ENCODE measurements around the gene TTLL5. TPM values are rescaled to one million over a fixed set of nuclear protein-coding genes. Genes with fewer than 3 reads are reported as not detected.

TTLL5 gene
- total RNA-seq, 4 donors from 2014 or later = 14.2 to 27.1 (median 21.2) TPM

DNA sequence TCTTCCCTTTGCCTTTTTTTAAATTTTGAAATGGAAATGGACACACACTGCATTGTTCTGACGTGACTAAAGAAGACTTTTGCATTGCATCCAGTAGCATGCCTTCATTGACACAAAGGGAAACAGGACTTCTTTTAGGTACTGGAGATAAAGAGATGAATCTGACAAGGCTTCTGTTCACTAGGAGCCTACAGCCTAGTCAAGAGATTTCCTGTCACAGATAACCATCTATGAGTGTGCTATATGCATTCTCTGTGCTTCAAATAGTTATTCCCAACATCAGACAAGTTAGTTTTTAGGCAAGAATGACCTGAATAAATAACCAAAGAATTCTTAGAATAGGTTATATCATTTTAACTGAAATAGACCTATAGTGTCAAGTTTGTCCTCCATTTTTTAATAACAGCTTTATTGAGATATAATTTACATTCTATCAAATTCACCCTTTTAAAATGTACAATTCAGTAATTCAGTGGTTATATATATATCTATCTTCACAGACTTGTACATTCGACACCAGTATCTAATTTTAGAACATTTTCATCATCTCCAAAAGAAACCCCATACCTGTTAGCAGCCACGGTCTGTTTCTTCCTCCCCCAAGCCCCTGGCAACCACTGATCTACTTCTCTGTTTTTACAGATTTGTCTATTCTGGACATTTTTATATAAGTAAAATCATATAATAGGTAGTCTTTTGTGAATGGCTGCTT lies 122.7 kb downstream of the TTLL5 start:
- TF ChIP-seq, protein P1, sequence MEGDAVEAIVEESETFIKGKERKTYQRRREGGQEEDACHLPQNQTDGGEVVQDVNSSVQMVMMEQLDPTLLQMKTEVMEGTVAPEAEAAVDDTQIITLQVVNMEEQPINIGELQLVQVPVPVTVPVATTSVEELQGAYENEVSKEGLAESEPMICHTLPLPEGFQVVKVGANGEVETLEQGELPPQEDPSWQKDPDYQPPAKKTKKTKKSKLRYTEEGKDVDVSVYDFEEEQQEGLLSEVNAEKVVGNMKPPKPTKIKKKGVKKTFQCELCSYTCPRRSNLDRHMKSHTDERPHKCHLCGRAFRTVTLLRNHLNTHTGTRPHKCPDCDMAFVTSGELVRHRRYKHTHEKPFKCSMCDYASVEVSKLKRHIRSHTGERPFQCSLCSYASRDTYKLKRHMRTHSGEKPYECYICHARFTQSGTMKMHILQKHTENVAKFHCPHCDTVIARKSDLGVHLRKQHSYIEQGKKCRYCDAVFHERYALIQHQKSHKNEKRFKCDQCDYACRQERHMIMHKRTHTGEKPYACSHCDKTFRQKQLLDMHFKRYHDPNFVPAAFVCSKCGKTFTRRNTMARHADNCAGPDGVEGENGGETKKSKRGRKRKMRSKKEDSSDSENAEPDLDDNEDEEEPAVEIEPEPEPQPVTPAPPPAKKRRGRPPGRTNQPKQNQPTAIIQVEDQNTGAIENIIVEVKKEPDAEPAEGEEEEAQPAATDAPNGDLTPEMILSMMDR (IDR thresholded peaks at IDR 0.05) = no peak
- no peak for TF ChIP-seq POLR2A (IDR thresholded peaks at IDR 0.05)
- Histone ChIP-seq H3K27me3 (no peaks in the 10 kb centered on the region), H3K27ac (no peak overlapping the region), H3K4me1 (no peaks in the 10 kb centered on the region), H3K36me3 (peaks cover 5 to 79% (median 5%) of the 10 kb centered on the region in 3 donors), H3K9me3 (no peaks in the 10 kb centered on the region), H3K4me3 (no peak overlapping the region)
- no peak for DNase-seq
- WGBS, 2 donors = 83% methylated on average over 3 of the region's 3 CpGs
- intact Hi-C loops (cut with DNase I) = no loop called here

DNA sequence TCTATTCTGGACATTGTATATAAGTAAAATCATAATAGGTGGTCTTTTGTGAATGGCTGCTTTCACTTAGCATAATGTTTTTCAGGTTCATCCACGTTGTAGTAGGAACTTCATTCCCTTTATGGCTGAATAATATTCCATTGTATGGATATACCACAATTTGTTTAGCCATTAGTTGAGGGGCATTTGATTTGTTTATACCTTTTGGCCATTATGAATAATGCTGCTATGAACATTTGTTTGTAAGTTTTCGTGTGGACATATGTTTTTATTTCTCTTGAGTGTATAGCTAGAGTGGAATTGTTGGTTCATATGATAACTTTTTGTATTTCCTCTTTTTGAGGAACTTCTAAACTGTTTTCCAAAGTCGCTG lies 123.3 kb downstream of the TTLL5 start:
- intact Hi-C loops (cut with DNase I) = no loop called here
- no peaks in the 10 kb centered on the region for H3K27me3 ChIP-seq
- no peaks in the 10 kb centered on the region for H3K4me1 ChIP-seq
- H3K4me3 ChIP-seq = no peak overlapping the region
- H3K27ac ChIP-seq = no peak overlapping the region
- 93 to 97% methylated on average over 3 of the region's 3 CpGs for WGBS, 2 donors
- H3K36me3 ChIP-seq = peaks cover 5 to 79% (median 5%) of the 10 kb centered on the region in 3 donors
- no peaks in the 10 kb centered on the region for H3K9me3 ChIP-seq
- DNase-seq = no peak
- TF ChIP-seq, protein P1 (IDR thresholded peaks at IDR 0.05) = no peak
- TF ChIP-seq POLR2A (IDR thresholded peaks at IDR 0.05) = no peak

DNA sequence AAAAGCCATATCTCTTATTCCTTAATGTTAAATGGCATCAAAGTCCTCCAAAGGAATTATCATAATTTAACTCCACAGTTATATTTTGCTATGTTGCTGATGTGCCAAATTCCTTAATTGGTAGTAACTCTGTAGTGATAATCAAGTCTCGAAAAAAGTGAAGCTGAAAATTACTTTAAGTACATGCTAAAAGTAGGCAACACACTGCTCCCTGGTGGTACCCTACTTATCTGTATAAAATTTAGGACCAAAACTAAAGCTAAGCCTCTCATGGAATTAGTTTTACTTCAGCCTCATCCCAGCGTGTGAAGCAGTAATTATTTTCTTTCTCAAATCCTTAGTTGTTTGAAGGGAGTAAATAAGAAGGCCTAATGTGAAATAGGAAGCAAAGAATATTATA lies 132.8 kb downstream of the TTLL5 start:
- H3K4me3 ChIP-seq = no peak overlapping the region
- H3K27me3 ChIP-seq = no peaks in the 10 kb centered on the region
- H3K27ac ChIP-seq = no peak overlapping the region
- no peak for TF ChIP-seq POLR2A (IDR thresholded peaks at IDR 0.05)
- peaks cover 0 to 20% (median 0%) of the 10 kb centered on the region in 3 donors for H3K36me3 ChIP-seq
- H3K9me3 ChIP-seq = peaks cover 0 to 6% (median 0%) of the 10 kb centered on the region in 3 donors
- H3K4me1 ChIP-seq = no peaks in the 10 kb centered on the region
- intact Hi-C loops (cut with DNase I) = no loop called here
- DNase-seq = no peak
- WGBS, 2 donors = 66 to 79% methylated on average over 2 of the region's 2 CpGs

DNA sequence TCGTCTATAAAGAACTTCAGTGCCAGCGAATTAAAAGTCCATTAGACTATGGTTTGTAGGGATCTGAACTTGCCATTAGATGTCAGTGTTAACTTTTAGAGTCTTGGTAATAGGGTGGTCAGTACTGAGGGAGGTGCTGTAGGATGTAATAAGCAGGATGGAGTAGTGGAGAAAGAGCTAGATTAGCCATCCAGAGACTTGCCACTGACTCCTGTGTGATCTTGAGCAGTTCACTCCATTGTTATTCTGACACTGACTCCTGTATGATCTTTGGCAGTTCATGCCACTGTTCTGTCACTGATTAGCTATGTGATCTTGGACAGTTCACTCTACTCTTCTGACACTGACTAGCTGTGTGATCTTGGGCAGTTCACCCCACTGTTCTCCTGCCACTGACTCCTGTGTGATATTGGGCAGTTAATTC lies 133.6 kb downstream of the TTLL5 start:
- intact Hi-C loops (cut with DNase I) = no loop called here

DNA sequence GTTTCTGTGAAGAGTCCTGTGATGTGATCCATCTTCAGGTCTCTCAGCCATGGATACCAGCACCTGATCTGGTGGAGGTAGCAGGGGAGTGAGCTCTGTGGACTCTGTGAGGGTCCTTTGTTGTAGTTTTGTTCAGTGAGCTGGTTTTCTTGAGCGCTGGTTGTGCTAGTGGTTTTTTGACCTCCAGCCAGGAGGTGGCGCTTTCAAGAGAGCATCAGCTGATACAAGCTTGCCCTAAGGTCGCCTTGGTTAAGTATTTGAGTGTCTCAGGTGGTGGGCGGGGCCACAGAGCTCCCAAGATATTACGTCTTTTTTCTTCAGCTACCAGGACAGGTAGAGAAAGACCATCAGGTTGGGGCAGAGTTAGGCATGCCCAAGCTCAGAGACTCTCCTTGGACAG lies 139.7 kb downstream of the TTLL5 start:
- peaks cover 0 to 6% (median 0%) of the 10 kb centered on the region in 3 donors for H3K9me3 ChIP-seq
- 80% methylated on average over 1 of the region's 5 CpGs; no CpG with 5 or more reads in 1 of the 2 donors for WGBS, 2 donors
- no peaks in the 10 kb centered on the region for H3K4me1 ChIP-seq
- intact Hi-C loops (cut with DNase I) = no loop called here
- no peak for DNase-seq
- no peak overlapping the region for H3K4me3 ChIP-seq
- H3K27me3 ChIP-seq = no peaks in the 10 kb centered on the region
- TF ChIP-seq, protein P1 (IDR thresholded peaks at IDR 0.05) = no peak
- TF ChIP-seq POLR2A (IDR thresholded peaks at IDR 0.05) = no peak
- no peak overlapping the region for H3K27ac ChIP-seq
- H3K36me3 ChIP-seq = peaks cover 0 to 48% (median 0%) of the 10 kb centered on the region in 3 donors

More for the DNA sequence above, 133.6 kb downstream of the TTLL5 start:
- 49 to 83% methylated on average over 2 of the region's 2 CpGs for WGBS, 2 donors
- Histone ChIP-seq H3K27ac (no peak overlapping the region), H3K27me3 (no peaks in the 10 kb centered on the region), H3K9me3 (peaks cover 0 to 6% (median 0%) of the 10 kb centered on the region in 3 donors), H3K4me3 (no peak overlapping the region), H3K36me3 (peaks cover 0 to 27% (median 0%) of the 10 kb centered on the region in 3 donors), H3K4me1 (no peaks in the 10 kb centered on the region)
- TF ChIP-seq POLR2A (IDR thresholded peaks at IDR 0.05) = no peak
- TF ChIP-seq, protein P1 (IDR thresholded peaks at IDR 0.05) = peak in 1 of 6 experiments; percentile 7
- DNase-seq = no peak
